Measurements from ENCODE around the gene SGCA.

- TF ChIP-seq EZH2 (IDR thresholded peaks at IDR 0.05) (no peak), CTCF (IDR thresholded peaks at IDR 0.05) (peak; percentile 55)
Measured at GRCh38 chr17:50177983-50178834, 12.4 kb downstream of the SGCA start.
